GM12878 (cell line): ENCODE measurements around the gene TK1. TPM values are rescaled to one million over a fixed set of nuclear protein-coding genes. Genes with fewer than 3 reads are reported as not detected.
A peak's percentile ranks its signal among the peaks of the same experiment; 100 is the strongest.

Source experiments
- CEBPB ChIP-seq, 2 experiments: fragments of 150-350 bp in 1 of 2; IDR thresholded peaks; 2 replicates each; pipeline ENCODE4 v1.6.1; 2012 to 2014; ENCODE audit warnings: low read depth in 2 of 2, low read length in 2 of 2, borderline replicate concordance in 1 of 2, inconsistent platforms in 1 of 2
- CHD4 ChIP-seq: fragments of 200-600 bp; sonication (generic); IDR thresholded peaks from 2 replicates; pipeline ENCODE4 v1.6.1; 2016; ENCODE audit warnings: mild to moderate bottlenecking
- IKZF1 ChIP-seq: fragments of 450-650 bp; conservative IDR thresholded peaks from 2 replicates; pipeline ENCODE4 v1.6.1; 2017; ENCODE audit warnings: antibody characterized with exemption, mild to moderate bottlenecking
- JUNB ChIP-seq: IDR thresholded peaks from 2 replicates; pipeline ENCODE4 v1.6.1; 2016; ENCODE audit warnings: antibody characterized with exemption, mild to moderate bottlenecking
- NR2C1 ChIP-seq: fragments of 450-650 bp; IDR thresholded peaks from 2 replicates; pipeline ENCODE4 v1.6.1; 2017; ENCODE audit warnings: antibody characterized with exemption, mild to moderate bottlenecking, moderate library complexity
- RAD21 ChIP-seq: IDR thresholded peaks from 2 replicates; pipeline ENCODE4 v1.6.1; 2011; ENCODE audit warnings: mild to moderate bottlenecking, low read depth, low read length, moderate library complexity; ENCODE audit not compliant: insufficient read depth
- RB1 ChIP-seq: fragments of 450-650 bp; formaldehyde crosslinking; IDR thresholded peaks from 2 replicates; pipeline ENCODE4 v1.6.1; 2017; ENCODE audit warnings: mild to moderate bottlenecking, borderline replicate concordance
- RFX5 ChIP-seq: IDR thresholded peaks from 2 replicates; pipeline ENCODE4 v1.6.1; 2011; ENCODE audit warnings: low read depth, low read length, improper control_type of control experiment
- SIN3A ChIP-seq: IDR thresholded peaks from 2 replicates; pipeline ENCODE4 v1.6.1; 2012; ENCODE audit warnings: low read depth, low read length, improper control_type of control experiment
- SMARCA5 ChIP-seq: fragments of 450-650 bp; IDR thresholded peaks from 2 replicates; pipeline ENCODE4 v1.6.1; 2017; ENCODE audit warnings: mild to moderate bottlenecking
- YBX1 ChIP-seq: fragments of 450-650 bp; IDR thresholded peaks from 2 replicates; pipeline ENCODE4 v1.6.1; 2016; ENCODE audit warnings: antibody characterized with exemption
- ZBED1 ChIP-seq: IDR thresholded peaks from 2 replicates; pipeline ENCODE4 v1.6.1; 2016; ENCODE audit warnings: borderline replicate concordance
- ZNF274 ChIP-seq: IDR thresholded peaks from one replicate; pipeline ENCODE4 v1.8.0; 2011; ENCODE audit not compliant: insufficient read length, insufficient read depth
- polyA plus RNA-seq, 11 experiments: library from polyadenylated mRNA; depleted of rRNA in 4 of 11; unstranded in 6 of 11; stranded (reverse) in 5 of 11; fragments of >200 nt; fragmentation: Nextera tagmentation in 4 of 11; fragmentation: Illumina TruSeq in 1 of 11; extraction: Ambion mirVana in 4 of 11; extraction: Trizol in 1 of 11; gene quantifications; 1 replicate in 1 of 11; 2 replicates in 10 of 11; pipeline versions ENCODE4 v1.2.1 to v1.2.3, GENCODE V29; 2011 to 2016; ENCODE audit warnings: inconsistent platforms in 2 of 11, missing spikeins in 2 of 11, low read depth in 1 of 11
- total RNA-seq, 4 experiments: library from RNA; depleted of rRNA in 3 of 4; stranded (reverse); fragments of >200 nt in 3 of 4; fragmentation: Illumina TruSeq in 1 of 4; extraction: Trizol in 1 of 4; gene quantifications; 2 replicates each; pipeline versions ENCODE4 v1.2.1 to v1.2.3, GENCODE V29; 2013 to 2021
- TF ChIP-seq, protein P1 (sequence below): IDR thresholded peaks from 2 replicates; pipeline ENCODE4 v1.6.1; 2012; ENCODE audit warnings: mild to moderate bottlenecking, low read depth, low read length
- TF ChIP-seq, protein P2 (sequence below): fragments of 150-350 bp; IDR thresholded peaks from 2 replicates; pipeline ENCODE4 v1.6.1; 2016; ENCODE audit warnings: low read depth, low read length
- TF ChIP-seq, protein P3 (sequence below): IDR thresholded peaks from 2 replicates; pipeline ENCODE4 v1.6.1; 2012; ENCODE audit warnings: improper control_type of control experiment, low read depth, low read length; ENCODE audit not compliant: insufficient replicate concordance
- TF ChIP-seq, protein P4 (sequence below): IDR thresholded peaks from 2 replicates; pipeline ENCODE4 v1.6.1; 2012; ENCODE audit warnings: low read depth, low read length, improper control_type of control experiment

TK1 gene
- total and polyA plus RNA-seq, 10 of the 15 experiments (the other 5 are each of a cell fraction or from before 2014, with no cell fraction given): 4.6 to 175 (median 77.9) TPM

DNA sequence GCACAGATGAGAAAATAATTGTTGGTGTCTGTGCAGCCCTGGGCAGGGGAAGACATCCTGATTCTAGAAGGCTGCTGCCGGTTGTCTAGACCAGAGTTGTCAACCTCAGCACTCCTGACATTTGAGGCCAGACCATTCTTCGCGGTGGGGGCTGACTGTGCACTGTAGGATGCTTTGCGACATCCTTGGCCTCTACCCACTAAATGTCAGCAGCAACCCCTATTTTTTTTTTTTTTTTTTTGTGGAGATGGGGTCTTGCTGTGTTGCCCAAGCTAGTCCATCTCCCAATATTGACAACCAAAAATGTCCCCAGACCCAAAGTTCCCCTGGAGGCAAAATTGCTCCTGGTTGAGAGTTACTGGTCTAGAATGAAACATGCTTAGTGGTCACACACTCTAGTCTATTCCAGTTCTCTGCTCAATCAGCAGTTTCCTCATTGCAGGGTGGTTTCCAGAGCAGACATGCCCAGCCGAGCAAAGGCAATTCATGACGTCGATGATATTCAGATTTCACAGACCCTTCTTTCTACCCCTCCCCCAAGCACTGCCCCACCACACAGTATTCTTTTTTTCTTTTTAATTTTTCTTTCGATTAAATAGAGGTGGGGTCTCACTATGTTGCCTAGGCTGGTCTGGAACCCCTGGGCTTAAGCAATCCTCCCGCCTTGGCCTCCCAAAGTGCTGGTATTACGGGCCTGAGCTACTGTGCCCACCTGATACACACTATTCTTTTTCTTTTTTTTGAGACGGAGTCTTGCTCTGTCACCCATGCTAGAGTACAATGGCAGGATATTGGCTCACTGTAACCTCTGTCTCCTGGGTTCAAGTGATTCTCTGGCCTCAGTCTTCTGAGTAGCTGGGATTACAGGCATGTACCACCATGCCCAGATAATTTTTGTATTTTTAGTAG is 31.7 kb downstream of the TK1 start (continued):
- no peak for TF ChIP-seq CEBPB (IDR thresholded peaks at IDR 0.05; ENCODE audit: borderline replicate concordance in 1 of 2, low read depth in 2 of 2, low read length in 2 of 2)
- TF ChIP-seq RAD21: no peak
- TF ChIP-seq JUNB: peak; percentile 58; the same call in 1 of the 2 replicates
- peak; percentile 4; the same call in 1 of the 2 replicates for TF ChIP-seq ZBED1
- TF ChIP-seq, protein P1, sequence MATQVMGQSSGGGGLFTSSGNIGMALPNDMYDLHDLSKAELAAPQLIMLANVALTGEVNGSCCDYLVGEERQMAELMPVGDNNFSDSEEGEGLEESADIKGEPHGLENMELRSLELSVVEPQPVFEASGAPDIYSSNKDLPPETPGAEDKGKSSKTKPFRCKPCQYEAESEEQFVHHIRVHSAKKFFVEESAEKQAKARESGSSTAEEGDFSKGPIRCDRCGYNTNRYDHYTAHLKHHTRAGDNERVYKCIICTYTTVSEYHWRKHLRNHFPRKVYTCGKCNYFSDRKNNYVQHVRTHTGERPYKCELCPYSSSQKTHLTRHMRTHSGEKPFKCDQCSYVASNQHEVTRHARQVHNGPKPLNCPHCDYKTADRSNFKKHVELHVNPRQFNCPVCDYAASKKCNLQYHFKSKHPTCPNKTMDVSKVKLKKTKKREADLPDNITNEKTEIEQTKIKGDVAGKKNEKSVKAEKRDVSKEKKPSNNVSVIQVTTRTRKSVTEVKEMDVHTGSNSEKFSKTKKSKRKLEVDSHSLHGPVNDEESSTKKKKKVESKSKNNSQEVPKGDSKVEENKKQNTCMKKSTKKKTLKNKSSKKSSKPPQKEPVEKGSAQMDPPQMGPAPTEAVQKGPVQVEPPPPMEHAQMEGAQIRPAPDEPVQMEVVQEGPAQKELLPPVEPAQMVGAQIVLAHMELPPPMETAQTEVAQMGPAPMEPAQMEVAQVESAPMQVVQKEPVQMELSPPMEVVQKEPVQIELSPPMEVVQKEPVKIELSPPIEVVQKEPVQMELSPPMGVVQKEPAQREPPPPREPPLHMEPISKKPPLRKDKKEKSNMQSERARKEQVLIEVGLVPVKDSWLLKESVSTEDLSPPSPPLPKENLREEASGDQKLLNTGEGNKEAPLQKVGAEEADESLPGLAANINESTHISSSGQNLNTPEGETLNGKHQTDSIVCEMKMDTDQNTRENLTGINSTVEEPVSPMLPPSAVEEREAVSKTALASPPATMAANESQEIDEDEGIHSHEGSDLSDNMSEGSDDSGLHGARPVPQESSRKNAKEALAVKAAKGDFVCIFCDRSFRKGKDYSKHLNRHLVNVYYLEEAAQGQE: no peak
- TF ChIP-seq CHD4: no peak
- TF ChIP-seq SIN3A: no peak
- peak; percentile 58 for TF ChIP-seq IKZF1
- TF ChIP-seq, protein P2, sequence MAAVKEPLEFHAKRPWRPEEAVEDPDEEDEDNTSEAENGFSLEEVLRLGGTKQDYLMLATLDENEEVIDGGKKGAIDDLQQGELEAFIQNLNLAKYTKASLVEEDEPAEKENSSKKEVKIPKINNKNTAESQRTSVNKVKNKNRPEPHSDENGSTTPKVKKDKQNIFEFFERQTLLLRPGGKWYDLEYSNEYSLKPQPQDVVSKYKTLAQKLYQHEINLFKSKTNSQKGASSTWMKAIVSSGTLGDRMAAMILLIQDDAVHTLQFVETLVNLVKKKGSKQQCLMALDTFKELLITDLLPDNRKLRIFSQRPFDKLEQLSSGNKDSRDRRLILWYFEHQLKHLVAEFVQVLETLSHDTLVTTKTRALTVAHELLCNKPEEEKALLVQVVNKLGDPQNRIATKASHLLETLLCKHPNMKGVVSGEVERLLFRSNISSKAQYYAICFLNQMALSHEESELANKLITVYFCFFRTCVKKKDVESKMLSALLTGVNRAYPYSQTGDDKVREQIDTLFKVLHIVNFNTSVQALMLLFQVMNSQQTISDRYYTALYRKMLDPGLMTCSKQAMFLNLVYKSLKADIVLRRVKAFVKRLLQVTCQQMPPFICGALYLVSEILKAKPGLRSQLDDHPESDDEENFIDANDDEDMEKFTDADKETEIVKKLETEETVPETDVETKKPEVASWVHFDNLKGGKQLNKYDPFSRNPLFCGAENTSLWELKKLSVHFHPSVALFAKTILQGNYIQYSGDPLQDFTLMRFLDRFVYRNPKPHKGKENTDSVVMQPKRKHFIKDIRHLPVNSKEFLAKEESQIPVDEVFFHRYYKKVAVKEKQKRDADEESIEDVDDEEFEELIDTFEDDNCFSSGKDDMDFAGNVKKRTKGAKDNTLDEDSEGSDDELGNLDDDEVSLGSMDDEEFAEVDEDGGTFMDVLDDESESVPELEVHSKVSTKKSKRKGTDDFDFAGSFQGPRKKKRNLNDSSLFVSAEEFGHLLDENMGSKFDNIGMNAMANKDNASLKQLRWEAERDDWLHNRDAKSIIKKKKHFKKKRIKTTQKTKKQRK: no peak
- no peak for TF ChIP-seq NR2C1
- 0 out of 2 replicates have a peak, but pooled peaks have one; percentile 13 for TF ChIP-seq YBX1
- TF ChIP-seq SMARCA5: no peak; the same call in 1 of the 2 replicates
- TF ChIP-seq ZNF274: no peak
- TF ChIP-seq RFX5: 0 out of 2 replicates have a peak, but pooled peaks have one; percentile 19
- TF ChIP-seq, protein P3, sequence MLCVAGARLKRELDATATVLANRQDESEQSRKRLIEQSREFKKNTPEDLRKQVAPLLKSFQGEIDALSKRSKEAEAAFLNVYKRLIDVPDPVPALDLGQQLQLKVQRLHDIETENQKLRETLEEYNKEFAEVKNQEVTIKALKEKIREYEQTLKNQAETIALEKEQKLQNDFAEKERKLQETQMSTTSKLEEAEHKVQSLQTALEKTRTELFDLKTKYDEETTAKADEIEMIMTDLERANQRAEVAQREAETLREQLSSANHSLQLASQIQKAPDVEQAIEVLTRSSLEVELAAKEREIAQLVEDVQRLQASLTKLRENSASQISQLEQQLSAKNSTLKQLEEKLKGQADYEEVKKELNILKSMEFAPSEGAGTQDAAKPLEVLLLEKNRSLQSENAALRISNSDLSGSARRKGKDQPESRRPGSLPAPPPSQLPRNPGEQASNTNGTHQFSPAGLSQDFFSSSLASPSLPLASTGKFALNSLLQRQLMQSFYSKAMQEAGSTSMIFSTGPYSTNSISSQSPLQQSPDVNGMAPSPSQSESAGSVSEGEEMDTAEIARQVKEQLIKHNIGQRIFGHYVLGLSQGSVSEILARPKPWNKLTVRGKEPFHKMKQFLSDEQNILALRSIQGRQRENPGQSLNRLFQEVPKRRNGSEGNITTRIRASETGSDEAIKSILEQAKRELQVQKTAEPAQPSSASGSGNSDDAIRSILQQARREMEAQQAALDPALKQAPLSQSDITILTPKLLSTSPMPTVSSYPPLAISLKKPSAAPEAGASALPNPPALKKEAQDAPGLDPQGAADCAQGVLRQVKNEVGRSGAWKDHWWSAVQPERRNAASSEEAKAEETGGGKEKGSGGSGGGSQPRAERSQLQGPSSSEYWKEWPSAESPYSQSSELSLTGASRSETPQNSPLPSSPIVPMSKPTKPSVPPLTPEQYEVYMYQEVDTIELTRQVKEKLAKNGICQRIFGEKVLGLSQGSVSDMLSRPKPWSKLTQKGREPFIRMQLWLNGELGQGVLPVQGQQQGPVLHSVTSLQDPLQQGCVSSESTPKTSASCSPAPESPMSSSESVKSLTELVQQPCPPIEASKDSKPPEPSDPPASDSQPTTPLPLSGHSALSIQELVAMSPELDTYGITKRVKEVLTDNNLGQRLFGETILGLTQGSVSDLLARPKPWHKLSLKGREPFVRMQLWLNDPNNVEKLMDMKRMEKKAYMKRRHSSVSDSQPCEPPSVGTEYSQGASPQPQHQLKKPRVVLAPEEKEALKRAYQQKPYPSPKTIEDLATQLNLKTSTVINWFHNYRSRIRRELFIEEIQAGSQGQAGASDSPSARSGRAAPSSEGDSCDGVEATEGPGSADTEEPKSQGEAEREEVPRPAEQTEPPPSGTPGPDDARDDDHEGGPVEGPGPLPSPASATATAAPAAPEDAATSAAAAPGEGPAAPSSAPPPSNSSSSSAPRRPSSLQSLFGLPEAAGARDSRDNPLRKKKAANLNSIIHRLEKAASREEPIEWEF: peak; percentile 25
- TF ChIP-seq, protein P4, sequence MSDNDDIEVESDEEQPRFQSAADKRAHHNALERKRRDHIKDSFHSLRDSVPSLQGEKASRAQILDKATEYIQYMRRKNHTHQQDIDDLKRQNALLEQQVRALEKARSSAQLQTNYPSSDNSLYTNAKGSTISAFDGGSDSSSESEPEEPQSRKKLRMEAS: peak; percentile 70; the same call in 1 of the 2 replicates
- peak; percentile 46; the same call in 1 of the 2 replicates for TF ChIP-seq RB1
